HL-60 (cell line): ENCODE data around the gene MICAL2.

Source experiments
- DNase-seq, 2 experiments: peaks; one replicate each; pipeline ENCODE4 v3.0.0-alpha.2; 2010 to 2020; ENCODE audit warnings: low read depth in 1 of 2, low spot score in 1 of 2
- H3K27ac ChIP-seq: fragments of 250-450 bp; sonication (Bioruptor Pico); replicated peaks from 2 replicates; pipeline ENCODE4 v1.5.1; 2020; ENCODE audit warnings: mild to moderate bottlenecking, moderate library complexity
- H3K27me3 ChIP-seq: fragments of 250-450 bp; sonication (Bioruptor Pico); 2 replicates; pipeline ENCODE4 v1.5.1; 2021; ENCODE audit warnings: mild to moderate bottlenecking, moderate library complexity; ENCODE audit not compliant: insufficient read depth, poor library complexity, severe bottlenecking
- H3K4me3 ChIP-seq: replicated peaks from 2 replicates; pipeline ENCODE4 v1.5.1; 2011; ENCODE audit warnings: mild to moderate bottlenecking, control low read depth, low read length; ENCODE audit not compliant: insufficient read depth
- GABPA ChIP-seq: IDR thresholded peaks from 2 replicates; pipeline ENCODE4 v1.6.1; 2012; ENCODE audit warnings: low read depth
- POLR2AphosphoS5 ChIP-seq: IDR thresholded peaks from 2 replicates; pipeline ENCODE4 v1.6.1; 2012; ENCODE audit warnings: low read depth
- SPI1 ChIP-seq: IDR thresholded peaks from 2 replicates; pipeline ENCODE4 v1.6.1; 2012; ENCODE audit warnings: low read depth, mild to moderate bottlenecking, borderline replicate concordance
- TF ChIP-seq, protein P1 (sequence below): IDR thresholded peaks from 2 replicates; pipeline ENCODE4 v1.6.1; 2012; ENCODE audit warnings: low read depth; ENCODE audit not compliant: insufficient replicate concordance
- TF ChIP-seq, protein P2 (sequence below): IDR thresholded peaks from one replicate; pipeline ENCODE4 v1.5.1; 2011; ENCODE audit warnings: low read length, control low read depth, inconsistent platforms; ENCODE audit not compliant: insufficient read depth

The MICAL2 gene

GRCh38 chr11:12148466-12148865, 38.1 kb downstream of the MICAL2 start:
- Histone ChIP-seq H3K27ac (peak overlapping the region; percentile 75; the same call in 1 of the 2 replicates), H3K4me3 (no peak overlapping the region), H3K27me3 (no peaks in the 10 kb centered on the region)
- DNase-seq = no peak
- TF ChIP-seq SPI1 (no peak), POLR2AphosphoS5 (no peak), GABPA (no peak)
- TF ChIP-seq, protein P1, sequence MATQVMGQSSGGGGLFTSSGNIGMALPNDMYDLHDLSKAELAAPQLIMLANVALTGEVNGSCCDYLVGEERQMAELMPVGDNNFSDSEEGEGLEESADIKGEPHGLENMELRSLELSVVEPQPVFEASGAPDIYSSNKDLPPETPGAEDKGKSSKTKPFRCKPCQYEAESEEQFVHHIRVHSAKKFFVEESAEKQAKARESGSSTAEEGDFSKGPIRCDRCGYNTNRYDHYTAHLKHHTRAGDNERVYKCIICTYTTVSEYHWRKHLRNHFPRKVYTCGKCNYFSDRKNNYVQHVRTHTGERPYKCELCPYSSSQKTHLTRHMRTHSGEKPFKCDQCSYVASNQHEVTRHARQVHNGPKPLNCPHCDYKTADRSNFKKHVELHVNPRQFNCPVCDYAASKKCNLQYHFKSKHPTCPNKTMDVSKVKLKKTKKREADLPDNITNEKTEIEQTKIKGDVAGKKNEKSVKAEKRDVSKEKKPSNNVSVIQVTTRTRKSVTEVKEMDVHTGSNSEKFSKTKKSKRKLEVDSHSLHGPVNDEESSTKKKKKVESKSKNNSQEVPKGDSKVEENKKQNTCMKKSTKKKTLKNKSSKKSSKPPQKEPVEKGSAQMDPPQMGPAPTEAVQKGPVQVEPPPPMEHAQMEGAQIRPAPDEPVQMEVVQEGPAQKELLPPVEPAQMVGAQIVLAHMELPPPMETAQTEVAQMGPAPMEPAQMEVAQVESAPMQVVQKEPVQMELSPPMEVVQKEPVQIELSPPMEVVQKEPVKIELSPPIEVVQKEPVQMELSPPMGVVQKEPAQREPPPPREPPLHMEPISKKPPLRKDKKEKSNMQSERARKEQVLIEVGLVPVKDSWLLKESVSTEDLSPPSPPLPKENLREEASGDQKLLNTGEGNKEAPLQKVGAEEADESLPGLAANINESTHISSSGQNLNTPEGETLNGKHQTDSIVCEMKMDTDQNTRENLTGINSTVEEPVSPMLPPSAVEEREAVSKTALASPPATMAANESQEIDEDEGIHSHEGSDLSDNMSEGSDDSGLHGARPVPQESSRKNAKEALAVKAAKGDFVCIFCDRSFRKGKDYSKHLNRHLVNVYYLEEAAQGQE = no peak
- TF ChIP-seq, protein P2, sequence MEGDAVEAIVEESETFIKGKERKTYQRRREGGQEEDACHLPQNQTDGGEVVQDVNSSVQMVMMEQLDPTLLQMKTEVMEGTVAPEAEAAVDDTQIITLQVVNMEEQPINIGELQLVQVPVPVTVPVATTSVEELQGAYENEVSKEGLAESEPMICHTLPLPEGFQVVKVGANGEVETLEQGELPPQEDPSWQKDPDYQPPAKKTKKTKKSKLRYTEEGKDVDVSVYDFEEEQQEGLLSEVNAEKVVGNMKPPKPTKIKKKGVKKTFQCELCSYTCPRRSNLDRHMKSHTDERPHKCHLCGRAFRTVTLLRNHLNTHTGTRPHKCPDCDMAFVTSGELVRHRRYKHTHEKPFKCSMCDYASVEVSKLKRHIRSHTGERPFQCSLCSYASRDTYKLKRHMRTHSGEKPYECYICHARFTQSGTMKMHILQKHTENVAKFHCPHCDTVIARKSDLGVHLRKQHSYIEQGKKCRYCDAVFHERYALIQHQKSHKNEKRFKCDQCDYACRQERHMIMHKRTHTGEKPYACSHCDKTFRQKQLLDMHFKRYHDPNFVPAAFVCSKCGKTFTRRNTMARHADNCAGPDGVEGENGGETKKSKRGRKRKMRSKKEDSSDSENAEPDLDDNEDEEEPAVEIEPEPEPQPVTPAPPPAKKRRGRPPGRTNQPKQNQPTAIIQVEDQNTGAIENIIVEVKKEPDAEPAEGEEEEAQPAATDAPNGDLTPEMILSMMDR = no peak

DNA sequence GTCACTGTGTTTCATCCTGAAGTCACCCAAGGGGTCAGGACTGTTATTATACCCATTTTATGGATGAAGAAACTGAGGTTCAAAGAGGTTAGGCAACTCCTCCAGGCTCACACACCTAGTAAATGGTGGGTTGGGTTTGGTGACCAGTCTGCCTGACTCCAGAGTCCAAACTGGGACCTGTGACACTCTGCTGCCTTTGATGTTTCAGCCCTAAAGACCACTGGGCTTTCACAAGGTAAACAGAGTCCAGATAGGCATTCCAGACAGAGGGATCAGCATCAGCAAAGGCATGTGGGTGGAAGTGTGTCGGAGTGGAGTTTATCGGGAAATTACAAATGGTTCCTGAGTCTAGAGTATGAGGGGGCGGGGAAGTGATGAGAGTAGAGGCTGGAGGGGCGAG, 38.5 kb downstream of the MICAL2 start:
- no peak for DNase-seq
- TF ChIP-seq POLR2AphosphoS5 = no peak
- TF ChIP-seq SPI1 = no peak
- no peak for TF ChIP-seq GABPA
- TF ChIP-seq, protein P2 = no peak
- TF ChIP-seq, protein P1 = no peak
- Histone ChIP-seq H3K4me3 (no peak overlapping the region), H3K27me3 (no peaks in the 10 kb centered on the region), H3K27ac (peak overlapping the region; percentile 75)

- Histone ChIP-seq H3K27me3 (no peaks in the 10 kb centered on the region), H3K4me3 (no peak overlapping the region), H3K27ac (peak overlapping the region; percentile 75)
- peak in 1 of 2 experiments; percentile 77 for DNase-seq
- TF ChIP-seq, protein P2 = no peak
- TF ChIP-seq, protein P1 = no peak
- TF ChIP-seq SPI1 (peak; percentile 81), GABPA (no peak), POLR2AphosphoS5 (peak; percentile 94)
Measured at GRCh38 chr11:12149672-12150225, 39.4 kb downstream of the MICAL2 start.
